Measurements from ENCODE around the gene MRPS16.

GRCh38 chr10:73211106-73211811 is 41.2 kb downstream of the MRPS16 start:
- TF ChIP-seq CTCF (IDR thresholded peaks at IDR 0.05) (no peak), POLR2A (IDR thresholded peaks at IDR 0.05) (no peak), EP300 (IDR thresholded peaks at IDR 0.05) (no peak)

Data from gastroesophageal sphincter (tissue), 3 donors.